Activated CD8-positive, alpha-beta memory T cell treated with anti-CD3 and anti-CD28 coated beads, Interleukin-2, amount 10 ng/mL, durations not matched to agents 7 days and 5 days (primary cell): ENCODE results near the gene CEP63. TPM values are rescaled to one million over a fixed set of nuclear protein-coding genes. Genes with fewer than 3 reads are reported as not detected.
A peak's percentile ranks its signal among the peaks of the same experiment; 100 is the strongest.

ENCODE experiments used
- ATAC-seq: fragments of 150-1000 bp; cut with Tn5 transposase; one replicate; pipeline ENCODE4 v1.10.0; 2021; ENCODE audit warnings: moderate library complexity
- CTCF ChIA-PET: fragments of 350-600 bp; sonication (Branson Sonifier 250); formaldehyde crosslinking; loops from one replicate; lab custom pipeline; 2021; ENCODE audit warnings: antibody characterized with exemption; lab: Charles Lee
- DNase-seq: peaks from one replicate; pipeline ENCODE4 v3.0.0-alpha.2; 2020
- H3K27ac Mint-ChIP-seq: one replicate; pipeline ENCODE4 v1.8.0; 2021; ENCODE audit warnings: mild to moderate bottlenecking, mixed read lengths
- H3K27me3 Mint-ChIP-seq: one replicate; pipeline ENCODE4 v1.8.0; 2021; ENCODE audit warnings: mixed read lengths
- H3K36me3 Mint-ChIP-seq: one replicate; pipeline ENCODE4 v1.8.0; 2021; ENCODE audit warnings: mild to moderate bottlenecking, mixed read lengths
- H3K4me1 Mint-ChIP-seq: one replicate; pipeline ENCODE4 v1.8.0; 2021; ENCODE audit warnings: mixed read lengths
- H3K4me3 Mint-ChIP-seq: one replicate; pipeline ENCODE4 v1.8.0; 2021; ENCODE audit warnings: mild to moderate bottlenecking, moderate library complexity, mixed read lengths
- H3K9me3 Mint-ChIP-seq: one replicate; pipeline ENCODE4 v1.8.0; 2022; ENCODE audit warnings: low read depth, mixed read lengths
- total RNA-seq, 2 experiments: library from RNA; stranded (reverse); gene quantifications; one replicate each; pipeline ENCODE4 v1.2.3, GENCODE V29; 2021

Gene CEP63
- total RNA-seq, 2 experiments from 2014 or later: 17.8 to 25.8 TPM

- CTCF ChIA-PET: interaction anchor here (0.7 to 7.6 kb wide), 6 partner anchors 9 to 173 kb away, joined by 3 to 68 read pairs (median 13); partner anchors contain the start of genes ANAPC13 and CEP63
Observed at GRCh38 chr3:134474956-134475355, 10.9 kb upstream of the CEP63 start.

DNA sequence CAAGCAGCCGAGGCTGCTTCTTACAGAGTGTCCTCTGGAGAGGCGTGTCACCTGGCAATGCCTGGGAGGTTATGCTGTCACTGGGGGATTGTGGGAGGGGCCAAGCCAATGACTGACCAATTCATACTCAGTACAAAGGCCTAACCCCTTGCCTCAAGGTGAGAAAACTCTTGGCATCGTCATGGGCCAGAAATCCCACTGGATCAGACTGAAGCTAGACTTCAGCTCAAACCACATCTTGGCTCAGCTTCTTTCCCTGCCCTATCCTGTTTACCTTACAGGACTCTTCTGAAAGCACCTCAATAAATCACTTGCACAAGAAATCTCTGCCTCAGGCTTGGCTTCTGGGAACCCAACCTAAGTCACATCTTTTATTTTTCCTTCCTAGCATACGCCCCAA, 9.6 kb upstream of the CEP63 start:
- DNase-seq (no peak), ATAC-seq (no peak)
- no peak overlapping the region for H3K27ac Mint-ChIP-seq
- H3K27me3 Mint-ChIP-seq: no peaks in the 10 kb centered on the region
- no peaks in the 10 kb centered on the region for H3K4me1 Mint-ChIP-seq
- H3K9me3 Mint-ChIP-seq: no peaks in the 10 kb centered on the region
- H3K4me3 Mint-ChIP-seq: no peak overlapping the region
- CTCF ChIA-PET: interaction anchor here (1.6 to 7.6 kb wide), 4 partner anchors 8 to 167 kb away, joined by 4 to 68 read pairs (median 26); partner anchors contain the start of genes ANAPC13 and CEP63
- peaks cover 18% of the 10 kb centered on the region for H3K36me3 Mint-ChIP-seq

More at GRCh38 chr3:134474956-134475355, 10.9 kb upstream of the CEP63 start:
- H3K4me3 Mint-ChIP-seq: no peak overlapping the region
- no peaks in the 10 kb centered on the region for H3K9me3 Mint-ChIP-seq
- no peak overlapping the region for H3K27ac Mint-ChIP-seq
- H3K36me3 Mint-ChIP-seq: peaks cover 12% of the 10 kb centered on the region
- DNase-seq (no peak), ATAC-seq (no peak)
- no peaks in the 10 kb centered on the region for H3K27me3 Mint-ChIP-seq
- no peaks in the 10 kb centered on the region for H3K4me1 Mint-ChIP-seq

DNA sequence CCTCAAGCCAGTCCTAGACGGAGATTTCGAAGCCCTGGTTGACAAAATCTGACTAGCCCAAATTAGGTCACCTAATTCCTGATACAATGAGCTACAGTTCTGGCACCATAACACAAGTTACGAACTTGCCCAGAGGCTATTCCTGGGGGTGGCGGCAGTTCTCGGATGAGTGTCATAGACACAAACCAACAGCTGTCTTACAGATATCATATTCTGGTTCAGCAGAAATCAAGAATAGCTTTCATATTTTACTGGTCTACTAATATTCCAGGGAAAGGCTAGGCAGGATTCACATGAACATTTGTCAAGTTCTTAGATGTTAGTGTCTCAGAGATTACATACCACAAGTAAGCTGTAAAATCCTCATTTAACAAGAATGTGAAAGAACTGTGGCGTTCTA, 8.9 kb upstream of the CEP63 start:
- no peak for ATAC-seq
- Mint-ChIP-seq H3K36me3 (peaks cover 18% of the 10 kb centered on the region), H3K27me3 (no peaks in the 10 kb centered on the region), H3K4me3 (no peak overlapping the region), H3K27ac (no peak overlapping the region), H3K4me1 (no peaks in the 10 kb centered on the region), H3K9me3 (no peaks in the 10 kb centered on the region)
- CTCF ChIA-PET: interaction anchor here (0.9 to 7.6 kb wide), 9 partner anchors 7 to 266 kb away, joined by 3 to 68 read pairs (median 4); partner anchors contain the start of genes ANAPC13 and CEP63
- no peak for DNase-seq

DNA sequence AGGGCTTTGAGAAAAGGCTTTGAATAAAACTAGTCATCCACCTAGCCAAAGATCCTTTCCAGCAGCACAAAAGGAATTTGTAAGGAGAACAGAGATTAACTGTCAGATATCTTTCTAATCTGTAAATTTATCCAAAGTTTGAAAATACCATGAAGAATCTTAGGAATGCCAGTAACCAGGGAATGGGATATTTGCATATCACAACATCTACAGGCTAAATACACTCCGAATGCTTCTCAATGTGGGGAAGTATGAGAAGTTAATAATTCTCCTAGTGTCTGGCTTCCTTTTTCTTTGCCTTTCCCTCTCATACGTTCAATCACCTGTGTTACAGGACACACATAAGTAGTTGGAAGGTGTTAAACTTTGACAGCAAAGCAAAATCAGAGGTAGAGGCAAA, 7.9 kb upstream of the CEP63 start:
- H3K36me3 Mint-ChIP-seq: peaks cover 22% of the 10 kb centered on the region
- no peak overlapping the region for H3K4me3 Mint-ChIP-seq
- DNase-seq: no peak
- CTCF ChIA-PET: interaction anchor here (1.0 to 7.6 kb wide), 6 partner anchors 9 to 266 kb away, joined by 3 to 68 read pairs (median 7); no protein-coding TSS in a partner anchor
- peaks cover 3% of the 10 kb centered on the region for H3K4me1 Mint-ChIP-seq
- no peak overlapping the region for H3K27ac Mint-ChIP-seq
- no peaks in the 10 kb centered on the region for H3K27me3 Mint-ChIP-seq
- no peaks in the 10 kb centered on the region for H3K9me3 Mint-ChIP-seq
- no peak for ATAC-seq

GRCh38 chr3:134480546-134480945, 5.3 kb upstream of the CEP63 start:
- H3K27me3 Mint-ChIP-seq: no peaks in the 10 kb centered on the region
- no peak overlapping the region for H3K27ac Mint-ChIP-seq
- no peaks in the 10 kb centered on the region for H3K9me3 Mint-ChIP-seq
- CTCF ChIA-PET: interaction anchor here (0.8 to 1.5 kb wide), 4 partner anchors 11 to 231 kb away, joined by 3 to 7 read pairs (median 4); no protein-coding TSS in a partner anchor
- DNase-seq (no peak), ATAC-seq (no peak)
- peaks cover 20% of the 10 kb centered on the region for H3K4me1 Mint-ChIP-seq
- H3K36me3 Mint-ChIP-seq: peaks cover 22% of the 10 kb centered on the region
- H3K4me3 Mint-ChIP-seq: no peak overlapping the region

GRCh38 chr3:134481166-134481565, 4.7 kb upstream of the CEP63 start:
- CTCF ChIA-PET: interaction anchor here (1.2 to 1.6 kb wide), 3 partner anchors 10 to 268 kb away, joined by 4 to 6 read pairs (median 4); no protein-coding TSS in a partner anchor
- ATAC-seq: no peak
- peaks cover 24% of the 10 kb centered on the region for H3K36me3 Mint-ChIP-seq
- H3K9me3 Mint-ChIP-seq: no peaks in the 10 kb centered on the region
- no peaks in the 10 kb centered on the region for H3K27me3 Mint-ChIP-seq
- peaks cover 20% of the 10 kb centered on the region for H3K4me1 Mint-ChIP-seq
- H3K27ac Mint-ChIP-seq: no peak overlapping the region
- no peak for DNase-seq
- no peak overlapping the region for H3K4me3 Mint-ChIP-seq

- peaks cover 23% of the 10 kb centered on the region for H3K36me3 Mint-ChIP-seq
- H3K27ac Mint-ChIP-seq: no peak overlapping the region
- no peaks in the 10 kb centered on the region for H3K9me3 Mint-ChIP-seq
- no peaks in the 10 kb centered on the region for H3K27me3 Mint-ChIP-seq
- H3K4me3 Mint-ChIP-seq: no peak overlapping the region
- CTCF ChIA-PET: interaction anchor here (1.0 to 4.5 kb wide), 4 partner anchors 8 to 270 kb away, joined by 3 to 43 read pairs (median 5); no protein-coding TSS in a partner anchor
- peaks cover 28% of the 10 kb centered on the region for H3K4me1 Mint-ChIP-seq
- ATAC-seq: no peak
- DNase-seq: no peak
Observed at GRCh38 chr3:134482622-134483021, 3.2 kb upstream of the CEP63 start.

- CTCF ChIA-PET: interaction anchor here (1.0 to 4.5 kb wide), 3 partner anchors 8 to 174 kb away, joined by 3 to 43 read pairs (median 4); no protein-coding TSS in a partner anchor
- ATAC-seq: no peak
- peaks cover 35% of the 10 kb centered on the region for H3K4me1 Mint-ChIP-seq
Observed at GRCh38 chr3:134483195-134483900, 2.5 kb upstream of the CEP63 start.

GRCh38 chr3:134485075-134485717, 661 bp upstream of the CEP63 start:
- H3K4me3 Mint-ChIP-seq: peak overlapping the region; percentile 86
- H3K27ac Mint-ChIP-seq: peak overlapping the region; percentile 91
- CTCF ChIA-PET: interaction anchor here (1.0 to 4.5 kb wide), 4 partner anchors 9 to 273 kb away, joined by 3 to 43 read pairs (median 5); no protein-coding TSS in a partner anchor
- DNase-seq (no peak), ATAC-seq (peak; percentile 13)
- H3K36me3 Mint-ChIP-seq: peaks cover 15% of the 10 kb centered on the region
- peaks cover 39% of the 10 kb centered on the region for H3K4me1 Mint-ChIP-seq
- no peaks in the 10 kb centered on the region for H3K9me3 Mint-ChIP-seq
- H3K27me3 Mint-ChIP-seq: no peaks in the 10 kb centered on the region

More at GRCh38 chr3:134483195-134483900, 2.5 kb upstream of the CEP63 start:
- no peak overlapping the region for H3K27ac Mint-ChIP-seq
- H3K27me3 Mint-ChIP-seq: no peaks in the 10 kb centered on the region
- DNase-seq: no peak
- H3K9me3 Mint-ChIP-seq: no peaks in the 10 kb centered on the region
- H3K4me3 Mint-ChIP-seq: peak overlapping the region; percentile 21
- H3K36me3 Mint-ChIP-seq: peaks cover 19% of the 10 kb centered on the region

DNA sequence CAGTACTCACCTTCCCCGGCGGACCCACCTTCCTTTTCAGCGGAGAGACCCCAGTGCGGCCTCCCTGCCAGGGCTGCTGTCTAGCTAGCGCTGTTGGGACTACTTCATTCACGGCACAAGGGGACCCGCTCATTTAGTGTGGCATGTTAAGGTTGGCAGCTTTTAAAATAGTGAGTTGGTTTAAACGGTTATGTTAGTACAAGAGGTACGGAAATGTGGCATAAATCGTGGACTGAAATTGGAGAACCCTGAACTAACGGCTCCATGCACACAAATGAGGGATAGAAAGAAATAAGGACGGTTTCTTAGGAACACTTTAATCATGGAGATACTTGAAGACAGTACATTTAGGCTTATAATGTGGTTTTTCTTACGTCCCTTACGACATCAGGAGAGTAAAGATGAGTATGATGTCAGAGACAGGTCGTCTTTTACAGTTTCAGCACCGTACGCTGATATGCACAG, 752 bp downstream of the CEP63 start:
- no peak for DNase-seq
- peak overlapping the region; percentile 86 for H3K4me3 Mint-ChIP-seq
- peak overlapping the region; percentile 91 for H3K27ac Mint-ChIP-seq
- no peaks in the 10 kb centered on the region for H3K9me3 Mint-ChIP-seq
- H3K27me3 Mint-ChIP-seq: no peaks in the 10 kb centered on the region
- peaks cover 10% of the 10 kb centered on the region for H3K36me3 Mint-ChIP-seq
- peaks cover 41% of the 10 kb centered on the region for H3K4me1 Mint-ChIP-seq
- CTCF ChIA-PET: interaction anchor here (0.7 to 4.5 kb wide), 6 partner anchors 8 to 274 kb away, joined by 3 to 43 read pairs (median 4); no protein-coding TSS in a partner anchor
- ATAC-seq: peak; percentile 26

DNA sequence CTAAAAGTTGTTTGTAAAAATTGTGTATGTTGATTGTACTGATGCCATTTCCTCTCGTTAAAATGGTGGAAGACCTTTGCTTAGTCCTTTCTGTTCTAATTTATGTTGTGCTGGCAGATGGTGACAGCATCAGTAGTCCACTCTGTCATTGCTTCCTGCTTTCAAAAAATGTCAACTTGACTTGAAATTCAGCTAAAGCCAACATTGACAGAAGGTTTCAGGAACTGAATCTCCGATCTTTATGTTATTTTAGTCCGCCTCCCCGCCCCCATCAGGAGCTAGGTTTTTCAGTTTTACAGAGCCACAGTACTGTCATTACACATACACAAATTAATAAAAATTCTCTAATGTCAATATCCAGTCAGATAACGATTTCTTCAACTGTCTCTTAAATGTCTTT, 1.5 kb downstream of the CEP63 start:
- DNase-seq (no peak), ATAC-seq (no peak)
- CTCF ChIA-PET: interaction anchor here (1.2 to 1.5 kb wide), 3 partner anchors 10 to 178 kb away, joined by 3 to 10 read pairs (median 3); no protein-coding TSS in a partner anchor
- peaks cover 40% of the 10 kb centered on the region for H3K4me1 Mint-ChIP-seq
- H3K27ac Mint-ChIP-seq: peak overlapping the region; percentile 82
- H3K27me3 Mint-ChIP-seq: no peaks in the 10 kb centered on the region
- peaks cover 9% of the 10 kb centered on the region for H3K36me3 Mint-ChIP-seq
- H3K9me3 Mint-ChIP-seq: no peaks in the 10 kb centered on the region
- H3K4me3 Mint-ChIP-seq: peak overlapping the region; percentile 86

DNA sequence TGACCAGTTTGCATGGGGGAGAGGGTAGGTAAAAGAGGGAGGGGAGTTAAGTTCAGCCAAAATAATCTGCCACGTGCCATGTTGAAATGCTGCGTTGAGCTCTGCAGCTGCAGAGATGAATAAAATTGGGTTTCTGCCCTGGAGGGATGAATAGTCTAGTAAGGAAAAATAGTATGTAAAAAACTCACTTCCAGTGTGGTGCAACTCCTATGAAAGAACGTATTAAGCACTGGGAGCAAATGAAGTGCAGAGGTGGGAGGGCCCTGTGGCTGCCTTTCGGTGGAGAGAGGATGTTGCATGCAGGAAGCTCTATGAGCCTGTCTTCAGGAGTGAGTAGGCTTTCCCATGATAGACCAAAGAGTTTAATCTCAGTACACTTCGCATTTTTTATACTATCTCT, 8.6 kb downstream of the CEP63 start:
- Mint-ChIP-seq H3K27me3 (no peaks in the 10 kb centered on the region), H3K27ac (no peak overlapping the region), H3K4me3 (no peak overlapping the region), H3K4me1 (peaks cover 32% of the 10 kb centered on the region), H3K9me3 (peaks cover 7% of the 10 kb centered on the region), H3K36me3 (peaks cover 43% of the 10 kb centered on the region)
- no peak for DNase-seq
- CTCF ChIA-PET: interaction anchor here (0.7 kb wide), 1 partner anchor 9 kb away, joined by 3 read pairs; the partner anchor contains the start of genes ANAPC13 and CEP63
- ATAC-seq: no peak

DNA sequence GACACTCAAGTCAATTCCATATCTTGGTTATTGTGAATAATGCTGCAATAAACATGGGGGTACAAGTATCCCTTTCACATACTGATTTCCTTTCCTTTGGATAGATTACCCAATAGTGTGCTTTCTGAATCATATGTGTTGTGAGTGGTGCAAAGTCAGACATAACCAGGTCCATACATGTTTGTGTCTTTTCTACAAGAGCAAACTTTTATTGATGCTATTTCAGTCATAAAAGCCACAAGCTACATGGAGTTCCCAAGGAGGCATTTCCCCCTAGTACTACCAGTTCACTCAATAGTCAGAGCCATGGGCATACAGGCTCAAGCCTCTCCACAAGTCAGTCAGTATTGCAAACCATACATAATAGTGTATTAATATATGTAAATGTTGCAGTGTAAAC, 10.1 kb downstream of the CEP63 start:
- Mint-ChIP-seq H3K27me3 (no peaks in the 10 kb centered on the region), H3K36me3 (peaks cover 55% of the 10 kb centered on the region), H3K9me3 (peaks cover 8% of the 10 kb centered on the region), H3K4me1 (peaks cover 30% of the 10 kb centered on the region), H3K27ac (no peak overlapping the region), H3K4me3 (no peak overlapping the region)
- no peak for DNase-seq
- CTCF ChIA-PET: interaction anchor here (1.2 kb wide), 1 partner anchor 20 kb away, joined by 4 read pairs; no protein-coding TSS in a partner anchor
- ATAC-seq: no peak
